ENCODE data around the gene F13A1.

The F13A1 gene

DNA sequence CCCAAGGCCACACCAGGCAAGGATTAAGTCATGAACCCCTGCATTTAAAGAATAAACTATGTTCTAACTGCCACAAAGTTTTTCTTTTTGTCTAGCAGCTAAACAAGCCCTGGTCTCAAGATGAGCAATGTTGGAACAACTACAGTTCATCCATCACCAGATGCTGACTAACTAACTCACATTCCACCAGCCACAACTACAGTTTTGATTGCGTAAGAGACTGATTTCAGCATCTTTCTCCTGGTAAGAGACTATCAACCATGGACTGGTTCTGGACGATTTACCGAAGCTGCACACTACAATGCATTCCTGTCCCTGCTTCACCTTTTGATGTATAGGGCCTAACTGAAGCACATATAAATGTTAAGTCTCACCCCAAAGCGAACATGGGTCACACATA is 43.0 kb downstream of the F13A1 start:
- Histone ChIP-seq H3K4me2 (ENCODE audit: low read length) (no peak overlapping the region), H3K27me3 (ENCODE audit: insufficient read depth, low read length) (no peaks in the 10 kb centered on the region), H3K79me2 (ENCODE audit: insufficient read depth, low read length) (no peaks in the 10 kb centered on the region), H3K9me3 (ENCODE audit: low read length) (no peaks in the 10 kb centered on the region), H4K20me1 (ENCODE audit: insufficient read depth, low read length) (no peaks in the 10 kb centered on the region), H3K9me2 (ENCODE audit: low read depth, low read length) (no peaks in the 10 kb centered on the region), H3K4me3 (ENCODE audit: low read depth, low read length, poor library complexity, severe bottlenecking) (no peak overlapping the region), H2AFZ (ENCODE audit: low read length) (no peak overlapping the region), H3F3A (ENCODE audit: insufficient read depth, low read length) (no peaks in the 10 kb centered on the region), H3K27ac (ENCODE audit: low read depth, low read length, poor library complexity, severe bottlenecking) (no peak overlapping the region), H3K9ac (ENCODE audit: low read length) (no peak overlapping the region), H3K4me1 (ENCODE audit: insufficient read depth, low read length, severe bottlenecking) (peaks cover 6% of the 10 kb centered on the region), H3K36me3 (ENCODE audit: insufficient read depth, low read length) (no peaks in the 10 kb centered on the region)
- TF ChIP-seq EZH2 (IDR thresholded peaks at IDR 0.05; ENCODE audit: borderline replicate concordance, low read length), result no peak
- TF ChIP-seq, protein P1, sequence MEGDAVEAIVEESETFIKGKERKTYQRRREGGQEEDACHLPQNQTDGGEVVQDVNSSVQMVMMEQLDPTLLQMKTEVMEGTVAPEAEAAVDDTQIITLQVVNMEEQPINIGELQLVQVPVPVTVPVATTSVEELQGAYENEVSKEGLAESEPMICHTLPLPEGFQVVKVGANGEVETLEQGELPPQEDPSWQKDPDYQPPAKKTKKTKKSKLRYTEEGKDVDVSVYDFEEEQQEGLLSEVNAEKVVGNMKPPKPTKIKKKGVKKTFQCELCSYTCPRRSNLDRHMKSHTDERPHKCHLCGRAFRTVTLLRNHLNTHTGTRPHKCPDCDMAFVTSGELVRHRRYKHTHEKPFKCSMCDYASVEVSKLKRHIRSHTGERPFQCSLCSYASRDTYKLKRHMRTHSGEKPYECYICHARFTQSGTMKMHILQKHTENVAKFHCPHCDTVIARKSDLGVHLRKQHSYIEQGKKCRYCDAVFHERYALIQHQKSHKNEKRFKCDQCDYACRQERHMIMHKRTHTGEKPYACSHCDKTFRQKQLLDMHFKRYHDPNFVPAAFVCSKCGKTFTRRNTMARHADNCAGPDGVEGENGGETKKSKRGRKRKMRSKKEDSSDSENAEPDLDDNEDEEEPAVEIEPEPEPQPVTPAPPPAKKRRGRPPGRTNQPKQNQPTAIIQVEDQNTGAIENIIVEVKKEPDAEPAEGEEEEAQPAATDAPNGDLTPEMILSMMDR (IDR thresholded peaks at IDR 0.05; ENCODE audit: low read length), result no peak

DNA sequence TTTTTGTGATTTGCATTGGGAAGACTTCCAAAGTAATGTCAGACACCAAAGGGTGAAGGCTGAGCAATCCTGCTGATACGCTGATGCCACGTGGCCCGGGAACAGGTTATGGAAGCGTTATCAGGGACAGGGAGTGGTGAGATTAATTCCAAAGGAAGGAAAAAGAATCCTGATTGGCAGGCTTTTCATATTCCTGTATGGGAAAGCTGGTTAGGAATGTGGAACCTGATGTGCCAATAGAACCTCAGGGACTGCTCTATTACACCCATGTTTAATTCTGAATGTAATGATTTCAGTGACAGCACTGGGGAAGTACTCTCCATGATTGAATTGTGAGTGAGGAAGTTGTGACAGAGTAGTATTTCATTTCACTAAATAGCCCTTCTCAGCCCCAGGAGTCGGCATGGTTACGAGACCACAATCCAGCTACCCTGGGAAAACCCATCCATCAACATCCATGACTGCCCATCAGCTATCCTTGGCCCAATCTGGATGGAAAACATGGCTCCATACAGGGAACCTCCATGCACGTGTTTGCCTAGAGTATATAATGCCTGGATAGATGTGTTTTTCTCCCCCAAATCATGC is 49.4 kb downstream of the F13A1 start:
- Histone ChIP-seq H3K9ac (ENCODE audit: low read length) (no peak overlapping the region), H3K27me3 (ENCODE audit: insufficient read depth, low read length) (no peaks in the 10 kb centered on the region), H3K9me3 (ENCODE audit: low read length) (peaks cover 6% of the 10 kb centered on the region), H3F3A (ENCODE audit: insufficient read depth, low read length) (no peaks in the 10 kb centered on the region), H3K4me2 (ENCODE audit: low read length) (no peak overlapping the region), H3K4me1 (ENCODE audit: insufficient read depth, low read length, severe bottlenecking) (no peaks in the 10 kb centered on the region), H3K9me2 (ENCODE audit: low read depth, low read length) (no peaks in the 10 kb centered on the region), H3K79me2 (ENCODE audit: insufficient read depth, low read length) (no peaks in the 10 kb centered on the region), H3K27ac (ENCODE audit: low read depth, low read length, poor library complexity, severe bottlenecking) (no peak overlapping the region), H4K20me1 (ENCODE audit: insufficient read depth, low read length) (no peaks in the 10 kb centered on the region), H3K36me3 (ENCODE audit: insufficient read depth, low read length) (peaks cover 11% of the 10 kb centered on the region), H3K4me3 (ENCODE audit: low read depth, low read length, poor library complexity, severe bottlenecking) (no peak overlapping the region), H2AFZ (ENCODE audit: low read length) (no peak overlapping the region)
- TF ChIP-seq, protein P1 (IDR thresholded peaks at IDR 0.05; ENCODE audit: low read length), result no peak
- no peak for TF ChIP-seq EZH2 (IDR thresholded peaks at IDR 0.05; ENCODE audit: borderline replicate concordance, low read length)

DNA sequence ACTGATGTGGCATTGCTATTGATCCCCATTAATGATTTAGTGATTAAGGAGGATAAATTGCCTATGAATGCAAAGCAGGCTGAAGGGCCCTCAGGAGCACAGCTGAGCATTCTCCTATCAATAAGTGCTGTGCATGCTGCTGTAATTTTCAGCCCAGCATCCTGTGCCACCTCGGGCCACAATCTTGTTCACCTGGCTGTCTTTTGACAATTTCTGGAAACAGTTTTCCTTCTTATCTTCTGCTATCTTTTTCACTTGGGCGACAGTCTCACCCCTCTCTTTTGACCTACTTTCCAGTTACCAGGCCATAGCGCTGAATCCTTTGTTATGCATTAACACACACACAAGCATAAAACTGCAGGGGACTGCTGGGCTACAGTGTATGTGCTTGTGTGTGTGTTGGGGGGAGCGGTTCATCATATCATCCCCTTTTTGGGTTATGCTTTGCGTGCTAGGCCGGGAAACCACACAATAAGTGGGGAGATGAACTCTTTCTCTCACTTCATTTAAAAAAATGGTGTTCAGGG is 60.2 kb downstream of the F13A1 start:
- Histone ChIP-seq H3K4me1 (ENCODE audit: insufficient read depth, low read length, severe bottlenecking) (peaks cover 16% of the 10 kb centered on the region), H3K9ac (ENCODE audit: low read length) (no peak overlapping the region), H3K79me2 (ENCODE audit: insufficient read depth, low read length) (no peaks in the 10 kb centered on the region), H3K27me3 (ENCODE audit: insufficient read depth, low read length) (no peaks in the 10 kb centered on the region), H3K4me2 (ENCODE audit: low read length) (no peak overlapping the region), H4K20me1 (ENCODE audit: insufficient read depth, low read length) (no peaks in the 10 kb centered on the region), H3K27ac (ENCODE audit: low read depth, low read length, poor library complexity, severe bottlenecking) (no peak overlapping the region), H3K9me3 (ENCODE audit: low read length) (no peaks in the 10 kb centered on the region), H3K9me2 (ENCODE audit: low read depth, low read length) (no peaks in the 10 kb centered on the region), H3F3A (ENCODE audit: insufficient read depth, low read length) (0 out of 2 replicates have a peak, but pooled peaks cover 3% of the 10 kb centered on the region), H3K36me3 (ENCODE audit: insufficient read depth, low read length) (peaks cover 8% of the 10 kb centered on the region), H2AFZ (ENCODE audit: low read length) (no peak overlapping the region), H3K4me3 (ENCODE audit: low read depth, low read length, poor library complexity, severe bottlenecking) (no peak overlapping the region)
- TF ChIP-seq, protein P1 (IDR thresholded peaks at IDR 0.05; ENCODE audit: low read length), result no peak

All from OCI-LY1 (cell line).